HUES48 (cell line): ENCODE results near the gene MPST.

Source experiments
- H3K27ac ChIP-seq: one replicate; pipeline ENCODE4 v1.7.0; 2013; ENCODE audit warnings: low read depth, low read length, inconsistent platforms
- H3K27me3 ChIP-seq: 2 replicates; pipeline ENCODE4 v1.6.1; 2013; ENCODE audit warnings: mild to moderate bottlenecking, low read length; ENCODE audit not compliant: control insufficient read depth, insufficient read depth
- H3K36me3 ChIP-seq: 2 replicates; pipeline ENCODE4 v1.6.1; 2013; ENCODE audit warnings: low read length; ENCODE audit not compliant: control insufficient read depth, insufficient read depth
- H3K4me1 ChIP-seq: 2 replicates; pipeline ENCODE4 v1.6.1; 2013; ENCODE audit warnings: mild to moderate bottlenecking, low read length; ENCODE audit not compliant: control insufficient read depth, insufficient read depth
- H3K4me3 ChIP-seq: 2 replicates; pipeline ENCODE4 v1.5.1; 2013; ENCODE audit warnings: mild to moderate bottlenecking, low read depth, low read length
- H3K9ac ChIP-seq: 2 replicates; pipeline ENCODE4 v1.6.1; 2013; ENCODE audit warnings: mild to moderate bottlenecking, low read depth, low read length, moderate library complexity
- H3K9me3 ChIP-seq: 2 replicates; pipeline ENCODE4 v1.6.1; 2013; ENCODE audit warnings: low read length; ENCODE audit not compliant: control insufficient read depth, insufficient read depth

The MPST gene

DNA sequence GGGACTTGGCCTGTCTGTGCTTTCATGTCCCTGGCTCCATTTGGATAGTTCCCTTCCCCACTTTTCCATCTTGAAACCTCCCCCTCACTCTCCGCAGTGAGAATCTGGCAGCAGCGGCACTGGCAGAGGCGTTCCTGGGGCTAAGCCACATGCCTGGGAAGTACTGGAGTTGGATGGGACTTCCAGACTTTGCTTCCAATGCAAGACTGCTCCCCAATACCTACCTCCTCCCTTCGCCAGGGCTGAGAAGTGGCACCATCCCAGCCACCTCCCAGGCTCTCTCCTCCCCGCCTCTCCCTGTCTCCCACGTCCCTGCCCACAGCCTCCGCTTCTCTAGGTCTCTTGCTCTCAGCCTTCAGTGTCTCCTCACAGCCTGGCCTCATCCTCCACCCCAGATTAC is 16.9 kb upstream of the MPST start:
- Histone ChIP-seq H3K27me3 (no peaks in the 10 kb centered on the region; the same call in 1 of the 2 replicates), H3K4me1 (no peaks in the 10 kb centered on the region), H3K4me3 (no peak overlapping the region), H3K27ac (no peak overlapping the region), H3K9me3 (no peaks in the 10 kb centered on the region), H3K9ac (no peak overlapping the region), H3K36me3 (no peaks in the 10 kb centered on the region)

DNA sequence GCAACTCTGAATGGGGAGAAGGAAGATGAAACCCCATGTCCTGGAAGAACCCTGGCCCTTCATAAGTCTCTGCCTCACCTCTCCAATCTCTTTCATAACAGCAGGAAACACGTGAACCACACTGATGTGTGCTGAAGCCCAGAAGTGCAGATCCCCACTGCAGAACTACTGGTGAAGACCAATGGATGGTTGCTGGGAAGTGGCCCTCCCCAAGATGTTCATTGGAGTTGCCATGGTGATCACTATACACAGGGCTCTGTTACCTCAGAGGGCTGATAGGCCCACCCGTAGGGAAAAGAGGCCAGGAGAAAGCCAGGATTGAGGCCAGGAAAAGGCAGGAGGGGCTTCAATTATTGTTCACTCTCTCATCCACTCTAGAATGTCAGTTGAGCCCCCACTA is 11.9 kb upstream of the MPST start:
- H3K9me3 ChIP-seq, result no peaks in the 10 kb centered on the region
- H3K4me3 ChIP-seq, result no peak overlapping the region
- H3K4me1 ChIP-seq, result no peaks in the 10 kb centered on the region
- no peak overlapping the region for H3K9ac ChIP-seq
- no peaks in the 10 kb centered on the region for H3K36me3 ChIP-seq
- H3K27me3 ChIP-seq, result peaks cover 9% of the 10 kb centered on the region
- no peak overlapping the region for H3K27ac ChIP-seq

DNA sequence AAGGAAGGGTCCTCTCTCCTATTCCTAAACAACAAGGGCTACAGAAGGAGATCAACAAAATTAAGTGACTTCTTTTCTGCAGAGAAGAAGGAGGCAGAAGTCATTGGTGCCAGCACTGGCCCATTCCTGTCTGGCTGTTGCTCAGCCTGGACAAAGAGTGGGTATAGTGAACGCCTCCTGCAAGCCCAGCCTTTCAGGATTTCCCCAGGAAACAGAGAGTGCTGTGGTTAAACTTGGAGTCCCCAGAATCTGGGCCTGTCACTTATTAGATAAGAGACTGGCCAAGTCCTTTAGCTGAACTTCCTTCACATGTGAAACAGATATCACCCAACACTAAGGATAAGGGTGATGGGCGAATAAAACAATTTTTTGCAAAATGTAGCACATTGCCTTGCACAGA is 11.2 kb upstream of the MPST start:
- Histone ChIP-seq H3K27ac (no peak overlapping the region), H3K4me1 (no peaks in the 10 kb centered on the region), H3K4me3 (no peak overlapping the region)

DNA sequence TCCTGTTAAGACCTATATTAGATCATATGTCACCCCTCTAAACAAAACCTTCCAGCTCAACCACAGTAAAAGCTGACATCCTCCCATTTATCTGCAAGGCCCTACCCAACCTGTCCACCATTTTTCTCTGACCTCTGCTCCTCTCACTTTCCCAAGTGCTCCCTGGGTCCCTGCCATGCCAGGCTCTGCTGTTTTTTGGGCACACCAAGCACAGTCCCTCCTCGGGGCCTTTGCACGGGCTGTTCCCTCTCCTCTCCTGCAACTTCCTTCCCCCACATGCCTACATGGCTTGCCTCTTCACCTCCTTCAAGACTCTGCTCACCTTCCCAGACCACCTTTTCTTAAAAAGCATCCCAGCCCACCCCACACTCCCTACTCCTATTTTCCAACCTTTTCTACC is 10.1 kb upstream of the MPST start:
- Histone ChIP-seq H3K27me3 (peaks cover 9% of the 10 kb centered on the region), H3K36me3 (no peaks in the 10 kb centered on the region), H3K4me3 (no peak overlapping the region), H3K9ac (no peak overlapping the region), H3K9me3 (no peaks in the 10 kb centered on the region), H3K27ac (no peak overlapping the region), H3K4me1 (no peaks in the 10 kb centered on the region)

More for the DNA sequence above, 11.2 kb upstream of the MPST start:
- peaks cover 9% of the 10 kb centered on the region for H3K27me3 ChIP-seq
- no peaks in the 10 kb centered on the region for H3K36me3 ChIP-seq
- H3K9me3 ChIP-seq, result no peaks in the 10 kb centered on the region
- no peak overlapping the region for H3K9ac ChIP-seq

DNA sequence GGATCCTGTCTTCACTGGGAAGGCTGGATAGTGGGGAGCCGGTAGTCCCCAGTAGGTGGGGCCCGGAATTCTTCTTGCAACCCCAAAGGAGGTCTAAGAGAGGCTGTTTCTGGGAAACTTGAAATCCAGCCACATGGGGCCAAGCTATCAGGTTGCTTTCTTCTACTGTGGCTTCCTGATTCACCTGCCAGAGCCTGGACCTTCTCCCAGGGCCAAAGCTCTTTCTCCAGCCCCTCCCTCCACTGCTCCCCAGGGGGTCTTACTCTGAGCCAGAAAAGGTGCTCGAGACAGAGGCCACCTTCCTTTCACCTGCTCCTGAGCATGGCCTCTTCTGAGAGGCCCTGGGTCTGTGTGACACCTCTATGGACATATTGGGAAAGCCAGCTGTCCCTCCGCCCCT is 9.4 kb upstream of the MPST start:
- Histone ChIP-seq H3K27ac (no peak overlapping the region), H3K4me3 (no peak overlapping the region), H3K4me1 (no peaks in the 10 kb centered on the region), H3K9me3 (no peaks in the 10 kb centered on the region), H3K36me3 (no peaks in the 10 kb centered on the region), H3K27me3 (peaks cover 9% of the 10 kb centered on the region), H3K9ac (no peak overlapping the region)

DNA sequence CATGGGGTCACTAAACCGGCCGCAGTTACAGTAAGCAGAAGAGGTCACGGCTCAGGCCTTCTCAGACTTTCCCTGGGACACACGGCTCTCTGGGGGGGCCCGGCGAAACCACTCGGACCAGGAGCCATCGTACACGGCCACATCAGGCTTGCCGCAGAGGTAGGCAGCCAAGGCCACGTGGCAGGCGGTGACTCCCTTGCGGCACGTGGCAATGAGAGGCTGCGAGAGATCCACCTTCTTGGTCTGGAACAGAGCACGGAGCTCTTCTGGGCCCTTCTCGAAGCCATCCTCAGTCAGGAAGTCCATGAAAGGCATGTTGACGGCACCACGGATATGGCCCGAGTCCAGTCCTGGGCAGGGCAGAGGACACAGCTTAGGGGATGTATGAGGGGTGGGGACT is 8.6 kb upstream of the MPST start:
- H3K27ac ChIP-seq, result no peak overlapping the region
- no peaks in the 10 kb centered on the region for H3K36me3 ChIP-seq
- no peak overlapping the region for H3K9ac ChIP-seq
- H3K4me1 ChIP-seq, result no peaks in the 10 kb centered on the region
- H3K27me3 ChIP-seq, result peaks cover 9% of the 10 kb centered on the region
- H3K4me3 ChIP-seq, result no peak overlapping the region
- H3K9me3 ChIP-seq, result no peaks in the 10 kb centered on the region

DNA sequence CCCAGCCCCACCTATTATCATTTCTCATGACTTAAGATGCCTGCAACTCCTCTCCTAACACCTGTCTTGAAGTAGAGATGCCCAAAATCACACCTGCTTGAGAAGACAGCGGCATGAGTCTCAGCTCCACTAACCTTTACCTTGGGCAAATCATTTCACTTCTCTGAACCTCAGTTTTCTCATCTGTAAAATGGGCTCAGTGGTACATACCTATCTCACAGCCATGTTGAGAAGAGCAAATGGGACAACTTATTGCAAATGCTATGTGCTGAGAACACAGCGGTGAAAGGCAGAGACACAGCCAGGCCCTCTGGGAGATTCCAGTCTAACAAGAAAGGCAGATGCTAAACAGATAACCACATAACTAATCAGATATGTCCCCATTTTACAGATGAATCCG is 8.1 kb upstream of the MPST start:
- Histone ChIP-seq H3K9me3 (no peaks in the 10 kb centered on the region), H3K27ac (no peak overlapping the region), H3K9ac (no peak overlapping the region), H3K4me1 (no peaks in the 10 kb centered on the region), H3K4me3 (no peak overlapping the region), H3K36me3 (peaks cover 4% of the 10 kb centered on the region; the same call in 1 of the 2 replicates), H3K27me3 (peaks cover 9% of the 10 kb centered on the region)

DNA sequence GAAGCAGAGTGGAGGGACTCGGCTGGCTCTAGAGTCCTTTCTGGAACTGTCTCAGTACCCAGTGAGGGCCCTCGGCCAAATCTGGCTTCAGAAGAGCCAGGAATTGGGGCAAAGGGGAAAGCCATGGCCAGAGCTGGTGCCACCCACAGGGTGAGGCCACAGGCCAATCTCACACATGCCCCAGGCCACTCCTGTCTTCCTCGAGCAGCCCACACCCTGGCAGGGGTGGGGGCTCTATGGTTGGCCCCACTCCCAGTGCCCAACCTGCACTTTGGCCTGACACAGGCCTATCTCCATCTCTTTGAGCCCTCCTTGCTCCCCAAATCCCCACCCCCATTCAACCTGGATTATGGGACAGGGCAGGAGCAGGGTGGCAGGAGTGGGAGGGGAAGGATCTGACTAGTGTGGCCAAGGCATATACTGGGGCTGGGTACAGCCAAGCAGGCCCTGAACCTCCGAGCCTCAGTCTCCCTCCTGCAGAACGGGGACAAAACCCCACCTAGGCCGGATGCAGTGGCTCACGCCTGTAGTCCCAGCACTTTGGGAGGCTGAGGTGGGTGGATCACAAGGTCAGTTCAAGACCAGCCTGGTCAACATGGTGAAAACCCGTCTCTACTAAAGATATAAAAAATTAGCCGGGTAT is 7.2 kb upstream of the MPST start:
- Histone ChIP-seq H3K36me3 (peaks cover 13% of the 10 kb centered on the region), H3K27me3 (peaks cover 9% of the 10 kb centered on the region), H3K27ac (no peak overlapping the region), H3K9me3 (no peaks in the 10 kb centered on the region), H3K4me3 (no peak overlapping the region), H3K9ac (no peak overlapping the region), H3K4me1 (no peaks in the 10 kb centered on the region)

DNA sequence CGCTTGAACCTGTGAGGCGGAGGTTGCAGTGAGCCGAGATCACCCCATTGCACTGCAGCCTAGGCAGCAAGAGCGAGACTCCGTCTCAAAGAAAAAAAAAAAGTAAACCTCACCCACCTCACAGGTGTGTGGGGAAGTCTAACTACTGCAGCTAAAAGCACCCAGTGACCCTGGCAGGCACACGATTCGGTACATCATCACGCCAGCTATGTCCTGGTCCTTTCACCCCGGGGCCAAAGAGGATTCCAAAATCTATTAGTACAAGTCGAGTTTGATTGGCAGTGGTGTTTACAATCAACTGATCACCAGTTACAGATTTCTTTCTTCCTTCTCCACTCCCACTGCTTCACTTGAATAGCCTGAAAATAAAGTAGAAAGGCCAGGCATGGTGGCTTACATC is 6.6 kb upstream of the MPST start:
- Histone ChIP-seq H3K9ac (no peak overlapping the region), H3K27me3 (peaks cover 7% of the 10 kb centered on the region), H3K4me1 (no peaks in the 10 kb centered on the region), H3K36me3 (peaks cover 18% of the 10 kb centered on the region), H3K9me3 (no peaks in the 10 kb centered on the region), H3K4me3 (no peak overlapping the region), H3K27ac (no peak overlapping the region)

DNA sequence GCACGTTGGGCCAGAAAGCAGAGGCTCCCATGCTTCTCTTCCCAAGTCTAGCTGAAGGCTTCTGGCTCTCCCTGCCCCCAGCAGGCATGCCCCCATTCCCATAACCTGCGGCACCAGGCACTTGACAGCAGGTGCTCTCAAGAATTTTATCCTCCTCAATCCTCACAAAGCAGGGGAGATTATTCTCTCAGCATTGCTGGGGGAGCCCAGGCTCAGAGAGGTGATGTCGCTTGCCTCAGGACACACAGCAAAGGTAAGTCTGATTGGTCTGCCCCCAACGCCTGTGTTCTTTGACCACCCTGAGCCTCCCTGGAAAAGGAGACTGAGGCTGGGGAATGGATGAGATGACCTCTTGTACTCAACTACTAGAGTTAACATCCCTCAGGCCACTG is 5.1 kb upstream of the MPST start:
- no peak overlapping the region for H3K27ac ChIP-seq
- no peak overlapping the region for H3K4me3 ChIP-seq
- H3K27me3 ChIP-seq, result no peaks in the 10 kb centered on the region
- peaks cover 19% of the 10 kb centered on the region for H3K36me3 ChIP-seq
- no peak overlapping the region for H3K9ac ChIP-seq
- H3K4me1 ChIP-seq, result 0 out of 2 replicates have a peak, but pooled peaks cover 6% of the 10 kb centered on the region
- H3K9me3 ChIP-seq, result no peaks in the 10 kb centered on the region

DNA sequence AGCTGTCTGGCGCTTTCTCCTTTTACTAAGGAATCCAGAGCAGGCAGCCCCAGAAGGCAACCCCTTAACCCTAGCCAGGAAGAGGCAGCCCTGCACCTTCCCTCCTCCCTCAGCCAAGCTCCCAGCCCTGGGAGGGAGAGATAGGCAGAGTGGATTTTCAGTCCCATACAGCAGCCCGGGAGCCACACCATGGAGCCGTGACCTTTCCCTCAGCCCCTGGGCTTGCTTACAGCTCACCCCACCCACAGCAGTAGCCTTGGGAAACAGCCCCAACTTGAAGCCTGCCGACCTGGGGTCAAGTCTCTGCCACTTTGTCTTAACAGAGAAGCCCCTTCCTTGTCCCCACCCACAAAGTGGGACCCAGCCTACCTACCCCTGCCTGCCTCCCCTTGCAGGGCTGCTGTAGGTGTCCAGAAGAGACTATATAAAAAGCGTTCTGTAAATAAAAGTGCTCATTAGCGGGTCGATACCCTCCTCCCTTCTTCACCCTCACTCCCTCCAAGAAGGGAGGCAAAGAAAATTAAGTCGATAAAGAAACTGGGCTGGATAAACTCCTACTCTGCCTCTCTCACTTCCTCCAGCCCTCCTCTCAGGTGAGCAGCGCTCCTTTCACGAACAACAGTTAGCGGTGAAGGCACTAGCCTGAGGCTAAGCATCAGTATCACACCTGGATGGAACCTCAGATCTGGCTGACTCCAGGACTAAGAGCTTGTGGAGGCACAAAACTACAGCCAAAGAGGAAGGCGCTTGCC is 4.5 kb upstream of the MPST start:
- Histone ChIP-seq H3K27ac (no peak overlapping the region), H3K36me3 (peaks cover 19% of the 10 kb centered on the region), H3K9me3 (no peaks in the 10 kb centered on the region), H3K4me3 (no peak overlapping the region), H3K9ac (no peak overlapping the region), H3K27me3 (no peaks in the 10 kb centered on the region), H3K4me1 (peaks cover 6% of the 10 kb centered on the region; the same call in 1 of the 2 replicates)
